HG03045 (cell line): ENCODE measurements around the gene DKK2.

Source experiments
- ATAC-seq: cut with Tn5 transposase; IDR thresholded peaks from one replicate; pipeline ENCODE4 v1.9.1; 2021; ENCODE audit warnings: mild to moderate bottlenecking, moderate library complexity; ENCODE audit not compliant: unreplicated experiment

Gene DKK2, protein sequence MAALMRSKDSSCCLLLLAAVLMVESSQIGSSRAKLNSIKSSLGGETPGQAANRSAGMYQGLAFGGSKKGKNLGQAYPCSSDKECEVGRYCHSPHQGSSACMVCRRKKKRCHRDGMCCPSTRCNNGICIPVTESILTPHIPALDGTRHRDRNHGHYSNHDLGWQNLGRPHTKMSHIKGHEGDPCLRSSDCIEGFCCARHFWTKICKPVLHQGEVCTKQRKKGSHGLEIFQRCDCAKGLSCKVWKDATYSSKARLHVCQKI

DNA sequence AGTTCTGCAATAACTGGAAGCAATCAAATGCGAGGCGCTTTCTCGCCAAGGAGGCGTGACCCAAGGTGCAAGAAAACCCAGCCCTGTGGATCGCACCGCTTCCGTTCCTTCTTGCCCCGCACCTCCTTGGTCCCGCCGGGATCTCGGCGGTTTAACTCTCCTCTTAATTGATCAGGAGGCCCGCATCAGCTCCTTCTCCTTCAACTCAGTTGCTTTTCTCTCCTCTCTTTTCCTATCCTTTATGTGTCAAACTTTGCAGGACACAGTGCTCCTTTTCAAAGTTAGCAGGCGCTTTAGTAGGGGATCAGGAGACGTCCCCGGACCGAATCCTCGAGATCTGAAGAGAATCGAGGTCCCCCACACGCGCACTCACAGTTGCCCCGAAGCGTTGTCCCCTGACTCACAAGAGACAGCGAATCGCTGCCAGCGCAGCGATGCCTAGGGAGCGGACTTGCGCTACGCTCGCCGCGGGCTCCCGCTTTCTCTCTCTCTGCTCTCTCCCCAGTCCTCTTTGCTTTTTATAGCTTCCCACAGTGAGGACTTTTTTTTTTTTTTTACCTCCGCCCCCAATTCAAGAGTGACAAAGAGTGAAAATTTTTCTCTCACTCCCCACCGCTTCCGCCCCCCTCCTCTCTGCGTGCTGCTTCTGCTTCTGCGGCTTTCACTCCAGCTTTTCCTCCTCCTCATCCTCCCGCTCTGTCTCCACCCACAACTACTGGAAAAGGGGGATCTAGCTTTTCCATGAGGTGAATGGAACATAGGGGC lies at the start of gene DKK2:
TSS of gene DKK2 (minus strand) at position 495 of the 765 bp plus-strand sequence. CDS start 722 bp downstream, outside the sequence.
- no peak for ATAC-seq

DNA sequence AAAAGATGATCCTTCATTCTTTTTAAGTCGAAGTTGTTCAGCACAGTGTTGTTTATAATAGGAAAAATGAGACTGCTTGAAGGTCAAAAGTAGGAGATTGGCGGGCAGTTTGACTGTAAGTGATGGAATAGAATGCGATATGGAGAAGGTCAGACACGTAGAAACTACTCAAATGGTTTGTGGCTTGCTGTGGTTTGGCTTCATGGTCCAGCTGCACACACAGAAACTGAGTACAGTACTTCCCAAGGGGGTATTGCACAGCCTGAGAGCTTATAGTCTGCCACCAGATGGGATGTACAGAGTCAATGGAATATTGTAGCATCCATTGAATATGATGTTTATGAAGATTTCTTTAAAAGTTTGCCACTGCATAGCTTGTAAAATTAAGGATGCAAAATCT lies 41.1 kb upstream of the DKK2 start:
- no peak for ATAC-seq

DNA sequence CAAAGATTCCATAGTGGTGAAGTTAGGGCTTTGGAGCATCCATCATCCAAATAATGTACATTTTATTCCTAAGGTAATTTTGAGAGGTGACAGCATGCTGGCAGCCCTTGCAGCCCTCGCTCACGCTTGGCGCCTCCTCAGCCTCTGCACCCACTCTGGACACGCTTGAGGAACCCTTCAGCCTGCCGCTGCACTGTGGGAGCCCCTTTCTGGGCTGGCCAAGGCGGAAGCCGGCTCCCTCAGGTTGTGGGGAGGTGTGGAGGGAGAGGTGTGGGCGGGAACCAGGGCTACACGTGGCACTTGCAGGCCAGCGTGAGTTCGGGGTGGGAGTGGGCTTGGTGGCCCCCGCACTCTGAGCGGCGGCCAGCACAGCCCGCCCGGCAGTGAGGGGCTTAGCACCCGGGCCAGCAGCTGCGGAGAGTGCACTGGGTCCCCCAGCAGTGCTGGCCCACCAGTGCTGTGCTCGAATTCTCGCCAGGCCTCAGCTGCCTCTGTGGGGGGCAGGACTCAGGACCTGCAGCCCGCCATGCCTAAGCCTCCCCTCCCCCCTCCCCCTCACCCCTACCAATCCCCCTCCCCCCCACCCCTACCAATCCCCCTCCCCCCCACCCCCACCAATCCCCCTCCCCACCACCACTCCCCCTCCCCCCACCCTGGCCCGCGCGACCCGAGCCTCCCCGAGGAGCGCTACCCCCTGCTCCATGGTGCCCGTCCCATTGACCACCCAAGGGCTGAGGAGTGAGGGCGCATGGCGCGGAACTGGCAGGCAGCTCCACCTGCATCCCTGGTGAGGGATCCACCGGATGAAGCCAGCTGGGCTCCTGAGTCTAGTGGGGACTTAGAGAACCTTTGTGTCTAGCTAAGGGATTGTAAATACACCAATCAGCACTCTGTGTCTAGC lies 37.0 kb upstream of the DKK2 start:
- ATAC-seq, result no peak

DNA sequence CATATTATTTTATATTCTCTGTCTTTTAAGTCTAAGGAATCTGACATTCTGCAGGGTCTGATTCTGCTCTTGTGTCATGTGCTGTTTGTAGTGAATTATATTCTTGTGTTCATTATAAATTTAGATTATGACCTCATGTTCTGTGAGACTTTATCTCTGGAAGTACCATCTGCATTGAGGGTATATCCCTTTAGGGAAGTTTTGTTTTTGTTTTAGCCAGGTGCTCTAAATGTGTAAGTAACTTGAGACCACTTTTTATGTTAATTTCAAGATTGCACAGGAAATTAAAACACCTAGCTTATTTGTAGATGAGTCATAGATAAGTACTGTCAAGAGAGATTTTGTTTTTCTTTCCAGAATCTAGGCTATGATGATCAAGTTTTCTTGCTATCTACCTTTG lies 35.0 kb upstream of the DKK2 start:
- no peak for ATAC-seq

DNA sequence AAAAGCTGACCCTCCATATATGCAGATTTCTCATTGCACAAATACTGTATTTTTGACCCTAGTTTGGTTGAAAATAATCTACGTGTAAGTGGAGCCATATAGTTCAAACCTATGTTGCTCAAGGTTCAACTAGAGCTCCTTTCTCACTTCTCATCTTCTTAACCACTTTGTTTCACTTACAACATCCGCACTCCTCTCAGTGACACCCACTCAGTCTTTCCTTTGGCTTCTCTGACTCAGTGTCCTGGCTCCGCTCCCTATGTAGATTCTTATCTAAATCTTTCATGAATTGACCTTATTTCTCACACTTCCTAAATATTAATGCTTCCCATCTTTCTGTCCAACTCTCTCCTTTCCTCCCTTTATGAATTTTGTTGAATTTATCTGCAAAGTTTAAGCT lies 32.9 kb upstream of the DKK2 start:
- ATAC-seq, result no peak

DNA sequence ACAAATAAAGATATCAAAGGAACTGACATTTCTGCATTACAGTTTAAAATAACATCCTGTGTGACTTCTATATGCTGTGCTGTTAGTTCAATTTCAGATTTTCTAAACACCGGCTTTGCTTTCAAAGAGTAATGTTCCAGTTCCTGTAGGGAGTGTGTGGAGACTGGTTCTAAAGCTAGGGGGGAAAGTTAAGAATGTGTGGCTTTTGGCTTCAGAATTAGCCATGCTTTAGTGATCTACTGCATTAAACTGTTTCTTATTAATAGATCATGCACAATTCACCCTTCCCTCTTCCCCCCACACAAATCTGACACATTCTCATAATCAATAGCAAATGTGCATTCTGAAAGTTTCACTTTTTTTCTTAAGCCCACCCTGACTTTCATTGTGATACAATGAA lies 32.0 kb upstream of the DKK2 start:
- no peak for ATAC-seq

DNA sequence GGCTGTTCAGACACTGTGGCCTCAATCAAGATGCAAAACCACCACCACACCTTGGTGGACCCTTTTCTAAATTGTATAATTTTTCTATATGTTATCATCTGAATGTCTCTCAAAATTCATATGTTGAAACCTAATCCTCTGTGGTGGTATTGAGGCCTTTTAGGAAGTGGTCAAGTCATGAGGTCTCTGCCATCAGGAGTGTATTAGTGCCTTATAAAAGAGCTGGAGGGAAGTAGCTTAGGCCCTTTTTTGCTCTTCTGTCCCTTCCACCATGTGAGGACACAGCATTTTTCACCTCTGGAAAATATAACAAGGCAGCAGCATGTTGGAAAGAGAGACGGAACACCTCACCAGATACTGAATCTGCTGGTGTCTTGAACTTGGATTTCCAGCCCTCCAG lies 30.5 kb upstream of the DKK2 start:
- ATAC-seq, result no peak

DNA sequence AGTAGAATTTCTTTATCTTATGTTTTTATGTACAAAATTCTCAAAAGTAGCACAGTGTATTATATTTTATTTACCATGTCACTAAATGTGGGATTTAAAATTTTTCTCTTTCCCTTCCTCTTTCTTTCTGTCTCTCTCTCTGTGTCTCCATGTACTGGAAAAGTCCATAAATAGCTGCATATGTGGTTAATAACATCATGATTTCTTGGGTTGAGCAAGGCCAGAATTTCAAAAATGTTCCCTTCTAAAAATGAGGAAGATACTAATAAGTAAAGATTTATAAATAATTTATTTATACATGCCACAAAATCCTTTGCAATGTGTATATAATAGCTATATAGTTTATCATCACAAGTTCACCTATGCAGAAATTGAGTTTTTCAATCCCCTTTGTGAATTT lies 29.1 kb upstream of the DKK2 start:
- ATAC-seq, result no peak

DNA sequence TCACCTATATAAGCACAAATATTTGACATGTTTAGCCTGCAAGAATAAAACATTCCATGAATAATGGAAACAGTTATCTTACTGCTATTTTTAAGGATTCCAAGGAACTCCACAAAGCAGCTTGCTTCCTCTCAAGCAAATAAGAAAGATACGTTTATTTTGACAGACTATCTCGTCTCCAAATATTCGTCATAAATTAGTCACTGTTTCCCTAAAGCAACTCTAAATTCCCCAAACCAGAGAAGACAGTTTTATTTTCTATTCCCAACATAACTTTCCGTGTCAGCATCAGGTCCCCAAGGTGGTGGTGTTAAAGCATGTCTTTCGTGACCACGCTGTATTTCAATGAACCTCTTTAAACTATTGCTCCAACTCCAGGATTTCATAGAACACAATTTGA lies 24.3 kb upstream of the DKK2 start:
- ATAC-seq, result no peak

DNA sequence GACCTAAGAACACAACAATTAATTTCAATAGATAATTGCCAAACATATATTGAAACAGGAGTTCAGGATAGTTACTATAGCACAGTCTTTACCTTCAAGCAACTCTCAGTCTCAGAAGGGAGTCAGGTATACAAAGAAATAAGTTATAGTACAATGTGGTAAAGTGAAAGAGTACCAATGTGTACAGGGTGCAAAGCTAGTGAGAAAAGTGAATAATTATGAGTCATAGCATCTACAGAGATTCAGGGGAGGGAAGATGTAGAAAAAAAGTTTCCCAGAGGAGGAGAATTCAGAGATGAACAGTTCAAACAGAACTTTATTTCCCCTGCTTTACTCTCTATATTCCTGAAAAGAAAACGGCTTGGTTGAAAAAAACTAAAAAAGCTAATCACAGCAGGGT lies 22.7 kb upstream of the DKK2 start:
- ATAC-seq, result no peak

DNA sequence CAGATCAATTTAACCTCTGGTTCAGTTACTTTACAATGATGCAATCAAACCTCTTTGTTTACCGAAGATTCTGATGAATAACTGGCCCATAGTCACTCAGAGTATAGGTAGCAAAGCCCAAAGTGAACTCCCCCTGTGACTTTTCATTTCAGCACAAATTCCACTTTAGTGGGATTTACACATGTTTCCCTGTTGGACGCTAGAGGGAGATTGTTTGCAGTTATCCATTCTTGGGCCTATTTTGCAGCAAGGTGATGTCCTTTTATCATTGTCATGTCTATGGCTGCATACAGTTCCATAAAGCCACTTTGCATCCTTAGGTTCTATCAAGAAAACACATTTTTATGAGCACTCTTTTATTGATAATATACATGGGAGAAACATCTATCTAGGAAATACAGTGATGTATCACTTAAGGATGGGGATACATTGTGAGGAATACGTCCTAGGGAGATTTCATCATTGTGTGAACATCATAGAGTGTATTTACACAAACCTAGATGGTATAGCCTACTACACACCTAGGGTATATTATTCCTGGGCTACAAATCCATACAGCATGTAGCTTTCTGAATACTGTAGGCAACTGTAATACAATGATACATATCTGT lies 14.5 kb upstream of the DKK2 start:
- ATAC-seq, result no peak

DNA sequence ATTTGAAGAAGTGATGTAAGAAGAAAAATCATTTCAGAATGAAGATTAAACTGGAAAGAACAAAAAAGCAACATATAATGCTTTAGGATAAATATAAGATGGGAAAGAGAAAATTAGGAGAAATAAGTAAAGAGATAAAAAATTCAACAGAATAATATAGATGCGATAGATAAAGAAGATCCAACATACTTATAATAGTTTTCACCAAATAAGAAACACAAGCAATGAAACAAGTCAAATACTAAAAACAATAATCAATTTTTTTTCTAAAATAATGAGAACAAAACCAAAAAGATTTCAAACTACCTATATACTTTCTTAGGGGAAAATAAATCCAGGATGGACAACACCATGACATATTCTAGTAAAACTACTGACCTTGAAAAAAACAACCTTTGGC lies 10.1 kb upstream of the DKK2 start:
- ATAC-seq, result no peak

DNA sequence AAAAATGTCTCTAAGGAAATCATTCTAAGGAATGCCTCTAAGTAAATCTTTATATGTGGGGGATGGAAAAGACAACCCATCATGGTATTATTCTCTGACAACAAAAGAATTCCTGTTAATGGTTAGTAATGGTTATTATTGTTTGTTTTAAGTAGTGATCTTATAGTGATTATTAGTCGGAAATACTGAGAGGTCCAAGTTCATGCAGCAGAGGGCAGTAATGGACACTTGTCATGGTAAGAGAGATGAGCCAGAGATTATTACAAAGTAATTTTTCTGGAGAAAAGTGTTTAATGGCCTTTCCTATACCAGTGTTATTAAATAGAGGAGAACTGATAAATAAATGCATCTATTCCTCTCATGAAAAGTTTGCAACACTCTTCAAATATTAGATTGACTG lies 8.1 kb upstream of the DKK2 start:
- no peak for ATAC-seq

DNA sequence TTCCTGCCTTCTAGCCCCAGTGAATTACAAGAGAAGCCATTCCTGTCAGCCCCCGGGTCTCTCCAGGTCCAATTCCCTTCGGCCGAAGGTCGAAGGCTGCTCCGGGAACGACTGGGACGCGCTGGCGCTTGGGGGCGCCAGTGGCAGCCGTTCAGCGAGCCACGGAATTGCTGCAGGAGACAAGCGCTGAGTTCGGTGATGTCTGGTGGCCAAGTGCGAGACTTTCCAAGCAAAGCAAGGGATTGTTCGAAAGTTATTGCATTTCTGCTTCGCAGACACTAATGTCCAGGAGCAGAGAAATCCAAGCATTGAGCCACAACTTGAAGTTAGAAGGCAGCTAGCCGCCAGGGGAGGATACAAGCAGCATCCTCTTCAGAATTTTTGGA lies 1.1 kb upstream of the DKK2 start:
- no peak for ATAC-seq

DNA sequence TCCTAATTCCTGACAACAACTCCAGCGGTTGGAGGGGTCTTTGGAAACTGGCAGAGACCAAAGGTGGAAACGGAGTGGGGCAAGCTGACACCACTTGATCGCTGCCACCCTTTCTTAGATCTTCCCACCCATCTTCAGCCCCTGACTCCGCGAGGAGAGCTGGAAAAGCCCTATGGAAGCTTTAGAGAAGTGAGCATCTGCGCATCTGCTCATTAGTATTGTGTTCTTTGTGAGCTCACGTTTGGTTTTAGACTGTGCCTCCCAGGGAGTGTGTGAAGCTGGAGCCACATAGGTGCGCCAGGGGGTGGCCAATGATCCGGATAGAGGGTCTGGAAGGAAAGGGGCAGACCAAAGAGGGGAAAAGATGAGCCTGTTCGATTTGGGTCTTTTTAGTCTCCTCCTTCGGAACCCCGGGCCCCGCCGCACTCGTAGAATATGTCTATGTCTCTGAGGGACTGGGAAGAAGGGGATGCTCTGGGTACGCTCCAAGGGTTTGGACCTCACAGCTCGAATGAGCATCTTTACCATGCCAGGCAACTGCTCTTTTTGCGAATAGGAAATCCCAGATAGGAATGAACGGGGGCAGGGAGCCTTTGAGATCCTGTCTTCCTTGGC lies 578 bp upstream of the DKK2 start:
- no peak for ATAC-seq

DNA sequence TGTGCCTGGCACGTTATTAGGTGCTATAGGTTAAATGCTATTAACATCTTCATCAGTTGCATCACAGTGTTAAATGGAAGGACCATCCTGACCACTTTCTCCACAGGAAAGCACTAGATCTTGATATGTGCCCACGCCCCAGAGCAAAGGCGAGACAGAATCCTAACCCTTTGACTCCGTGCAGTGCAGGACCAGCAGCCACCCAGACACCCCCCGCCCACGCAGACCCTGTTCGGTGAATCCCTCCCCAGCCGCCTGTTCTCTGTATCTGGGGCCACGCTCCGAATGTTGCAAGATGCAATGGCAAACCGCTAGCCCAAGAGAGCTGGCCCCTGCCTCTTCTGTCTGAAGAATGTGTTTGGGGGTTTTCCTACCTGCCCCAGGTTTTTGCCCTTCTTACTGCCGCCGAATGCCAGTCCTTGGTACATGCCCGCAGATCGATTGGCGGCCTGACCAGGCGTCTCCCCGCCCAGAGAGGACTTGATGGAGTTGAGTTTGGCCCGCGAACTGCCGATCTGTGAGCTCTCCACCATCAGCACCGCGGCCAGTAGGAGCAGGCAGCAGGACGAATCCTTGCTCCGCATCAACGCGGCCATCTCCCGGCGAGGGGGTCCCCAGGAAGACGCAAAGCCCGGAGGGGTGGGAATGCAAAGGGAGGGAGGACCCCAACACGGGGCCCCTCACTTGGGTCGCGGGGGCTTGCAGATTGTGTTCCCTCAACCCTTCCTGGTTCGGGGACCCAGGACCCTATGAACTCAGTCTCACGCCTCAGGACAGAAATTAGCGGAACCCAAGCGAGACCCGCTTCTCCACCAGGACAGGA lies 906 bp downstream of the DKK2 start:
- ATAC-seq, result no peak

DNA sequence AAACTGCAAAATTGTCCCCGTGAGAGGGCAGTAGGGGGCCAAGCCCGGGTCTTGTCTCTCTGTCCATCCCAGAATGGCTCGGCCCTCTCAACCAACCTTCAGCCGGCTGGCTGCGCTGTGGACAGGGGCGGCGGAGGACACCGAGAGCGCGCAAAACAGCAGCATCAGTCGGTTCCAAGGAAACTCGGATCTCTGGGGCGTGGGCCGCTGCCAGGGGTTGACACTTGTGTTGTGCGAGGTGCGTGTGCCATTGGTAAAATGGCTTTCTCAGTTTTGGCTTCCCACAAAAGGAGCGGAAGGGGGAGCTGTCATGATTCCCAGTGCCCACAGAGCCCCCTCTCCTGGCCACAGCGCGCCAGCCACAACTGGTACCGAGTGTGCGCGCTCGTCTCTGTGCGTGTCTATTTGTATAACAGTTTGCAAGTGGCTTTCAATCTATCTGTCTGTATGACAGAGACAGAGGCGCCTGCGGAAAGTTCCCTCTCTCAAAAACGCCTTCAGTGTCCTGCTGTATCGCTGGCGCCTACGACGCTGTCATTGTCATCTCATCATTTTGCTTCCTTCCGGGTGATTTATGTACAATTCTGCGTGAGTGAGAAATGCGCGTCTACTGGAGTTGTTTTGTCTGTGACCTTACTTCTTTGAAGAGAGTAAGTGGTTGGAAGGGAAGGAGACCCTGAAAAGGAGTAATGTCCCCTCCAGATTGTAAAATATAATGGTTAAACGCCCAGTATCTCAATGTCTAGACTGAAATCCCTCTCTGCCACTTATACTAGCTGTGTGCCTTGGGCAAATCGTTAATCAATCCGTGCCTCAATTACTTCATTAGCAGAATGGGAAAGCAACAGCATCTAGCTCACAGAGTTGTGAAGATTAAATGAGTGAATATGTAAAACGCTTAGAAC lies 1.8 kb downstream of the DKK2 start:
- ATAC-seq, result no peak

DNA sequence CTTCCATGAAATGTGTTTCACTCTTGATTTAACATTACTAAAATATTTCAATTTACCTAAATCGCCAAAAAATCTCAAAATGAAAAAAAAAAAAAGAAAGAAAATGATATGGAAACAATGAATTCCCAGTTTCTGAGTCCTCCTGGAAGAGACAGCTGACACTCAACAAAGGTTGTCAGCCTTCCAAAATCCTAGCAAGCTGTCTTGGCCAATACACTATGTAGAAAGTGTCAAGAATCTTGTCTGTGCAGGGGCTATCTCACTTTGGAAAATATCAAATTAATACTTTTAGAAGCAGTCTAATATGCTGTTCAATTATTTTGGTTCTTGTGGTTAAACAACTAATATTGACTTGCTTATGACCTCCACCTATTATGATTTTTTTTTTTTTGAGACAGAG lies 8.7 kb downstream of the DKK2 start:
- no peak for ATAC-seq

DNA sequence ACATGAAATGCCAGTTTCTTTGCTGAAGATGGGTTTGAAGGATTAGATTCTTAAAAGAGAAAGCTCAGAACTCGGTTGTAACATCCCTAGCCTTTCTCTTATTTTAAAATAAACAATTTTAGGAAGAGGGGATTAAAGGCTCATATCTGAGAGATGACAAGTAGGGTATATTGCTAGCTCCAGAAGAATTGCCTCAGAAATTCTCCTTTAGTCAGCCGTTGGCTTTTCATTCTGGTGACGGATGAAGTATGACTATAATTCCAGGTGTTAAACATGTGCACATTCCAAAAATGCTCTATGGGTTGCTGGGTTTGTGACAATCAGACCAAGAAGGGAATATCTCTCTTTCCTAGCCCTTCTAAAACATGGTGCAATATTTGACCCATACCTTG lies 17.8 kb downstream of the DKK2 start:
- ATAC-seq, result no peak
